ENCODE measurements around the gene UBE2I. TPM values are rescaled to one million over a fixed set of nuclear protein-coding genes. Genes with fewer than 3 reads are reported as not detected.

Gene UBE2I
- total and polyA plus RNA-seq, 4 donors, result 19.4 to 23.9 (median 22.5) TPM

- Histone ChIP-seq H3K27ac (ENCODE audit: low read depth in 1 of 2, low read length in 2 of 2) (no peak overlapping the region), H3K9me3 (ENCODE audit: control insufficient read depth in 4 of 4, low read length in 3 of 4) (no peaks in the 10 kb centered on the region), H3K36me3 (ENCODE audit: control insufficient read depth in 4 of 4, insufficient read depth in 3 of 4, low read depth in 1 of 4, low read length in 3 of 4) (peaks cover 0 to 27% (median 5%) of the 10 kb centered on the region in 4 donors), H3K27me3 (ENCODE audit: control insufficient read depth in 4 of 4, insufficient read depth in 4 of 4, low read length in 3 of 4) (no peaks in the 10 kb centered on the region), H3K4me1 (ENCODE audit: control insufficient read depth in 4 of 4, insufficient read depth in 4 of 4, low read length in 3 of 4) (no peaks in the 10 kb centered on the region), H3K4me3 (ENCODE audit: low read depth in 1 of 3, low read length in 3 of 3) (no peak overlapping the region), H3K9ac (ENCODE audit: low read depth in 1 of 2, low read length in 2 of 2) (no peak overlapping the region)
- TF ChIP-seq GABPA (IDR thresholded peaks at IDR 0.05 in 1 of 2, conservative IDR thresholded peaks at IDR 0.05 in 1 of 2) (no peak), SP1 (IDR thresholded peaks at IDR 0.05) (no peak)
- DNase-seq (ENCODE audit: low spot score), result no peak
- 97% methylated on average over 17 of the region's 21 CpGs for WGBS
Measured at GRCh38 chr16:1372292-1372950, 63.0 kb downstream of the UBE2I start.

GRCh38 chr16:1374418-1375297 lies 65.2 kb downstream of the UBE2I start:
- WGBS, result 95% methylated on average over 46 of the region's 46 CpGs
- no peak for DNase-seq (ENCODE audit: low spot score)
- H3K27ac ChIP-seq (ENCODE audit: low read depth in 1 of 2, low read length in 2 of 2), result no peak overlapping the region
- no peak overlapping the region for H3K9ac ChIP-seq (ENCODE audit: low read depth in 1 of 2, low read length in 2 of 2)
- H3K9me3 ChIP-seq (ENCODE audit: control insufficient read depth in 4 of 4, low read length in 3 of 4), result no peaks in the 10 kb centered on the region
- no peaks in the 10 kb centered on the region for H3K27me3 ChIP-seq (ENCODE audit: control insufficient read depth in 4 of 4, insufficient read depth in 4 of 4, low read length in 3 of 4)
- H3K4me1 ChIP-seq (ENCODE audit: control insufficient read depth in 4 of 4, insufficient read depth in 4 of 4, low read length in 3 of 4), result peaks cover 6 to 16% (median 11%) of the 10 kb centered on the region in 4 donors
- TF ChIP-seq NR2F2 (IDR thresholded peaks at IDR 0.05) (no peak), MAX (IDR thresholded peaks at IDR 0.05) (no peak), SP1 (IDR thresholded peaks at IDR 0.05) (no peak), HNF4G (IDR thresholded peaks at IDR 0.05) (no peak), YY1 (IDR thresholded peaks at IDR 0.05) (no peak), EGR1 (IDR thresholded peaks at IDR 0.05; ENCODE audit: low read depth in 2 of 2) (no peak), TAF1 (conservative IDR thresholded peaks at IDR 0.05) (no peak), FOXA2 (IDR thresholded peaks at IDR 0.05) (no peak), HNF4A (conservative IDR thresholded peaks at IDR 0.05) (no peak), ATF3 (IDR thresholded peaks at IDR 0.05) (no peak), GABPA (IDR thresholded peaks at IDR 0.05 in 1 of 2, conservative IDR thresholded peaks at IDR 0.05 in 1 of 2) (no peak), JUND (IDR thresholded peaks at IDR 0.05) (no peak), RXRA (IDR thresholded peaks at IDR 0.05) (no peak), FOXA1 (IDR thresholded peaks at IDR 0.05) (no peak), RAD21 (IDR thresholded peaks at IDR 0.05) (no peak)
- TF ChIP-seq, protein P1, sequence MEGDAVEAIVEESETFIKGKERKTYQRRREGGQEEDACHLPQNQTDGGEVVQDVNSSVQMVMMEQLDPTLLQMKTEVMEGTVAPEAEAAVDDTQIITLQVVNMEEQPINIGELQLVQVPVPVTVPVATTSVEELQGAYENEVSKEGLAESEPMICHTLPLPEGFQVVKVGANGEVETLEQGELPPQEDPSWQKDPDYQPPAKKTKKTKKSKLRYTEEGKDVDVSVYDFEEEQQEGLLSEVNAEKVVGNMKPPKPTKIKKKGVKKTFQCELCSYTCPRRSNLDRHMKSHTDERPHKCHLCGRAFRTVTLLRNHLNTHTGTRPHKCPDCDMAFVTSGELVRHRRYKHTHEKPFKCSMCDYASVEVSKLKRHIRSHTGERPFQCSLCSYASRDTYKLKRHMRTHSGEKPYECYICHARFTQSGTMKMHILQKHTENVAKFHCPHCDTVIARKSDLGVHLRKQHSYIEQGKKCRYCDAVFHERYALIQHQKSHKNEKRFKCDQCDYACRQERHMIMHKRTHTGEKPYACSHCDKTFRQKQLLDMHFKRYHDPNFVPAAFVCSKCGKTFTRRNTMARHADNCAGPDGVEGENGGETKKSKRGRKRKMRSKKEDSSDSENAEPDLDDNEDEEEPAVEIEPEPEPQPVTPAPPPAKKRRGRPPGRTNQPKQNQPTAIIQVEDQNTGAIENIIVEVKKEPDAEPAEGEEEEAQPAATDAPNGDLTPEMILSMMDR (IDR thresholded peaks at IDR 0.05; ENCODE audit: low read depth, low read length, missing input control), result no peak
- TF ChIP-seq, protein P2, sequence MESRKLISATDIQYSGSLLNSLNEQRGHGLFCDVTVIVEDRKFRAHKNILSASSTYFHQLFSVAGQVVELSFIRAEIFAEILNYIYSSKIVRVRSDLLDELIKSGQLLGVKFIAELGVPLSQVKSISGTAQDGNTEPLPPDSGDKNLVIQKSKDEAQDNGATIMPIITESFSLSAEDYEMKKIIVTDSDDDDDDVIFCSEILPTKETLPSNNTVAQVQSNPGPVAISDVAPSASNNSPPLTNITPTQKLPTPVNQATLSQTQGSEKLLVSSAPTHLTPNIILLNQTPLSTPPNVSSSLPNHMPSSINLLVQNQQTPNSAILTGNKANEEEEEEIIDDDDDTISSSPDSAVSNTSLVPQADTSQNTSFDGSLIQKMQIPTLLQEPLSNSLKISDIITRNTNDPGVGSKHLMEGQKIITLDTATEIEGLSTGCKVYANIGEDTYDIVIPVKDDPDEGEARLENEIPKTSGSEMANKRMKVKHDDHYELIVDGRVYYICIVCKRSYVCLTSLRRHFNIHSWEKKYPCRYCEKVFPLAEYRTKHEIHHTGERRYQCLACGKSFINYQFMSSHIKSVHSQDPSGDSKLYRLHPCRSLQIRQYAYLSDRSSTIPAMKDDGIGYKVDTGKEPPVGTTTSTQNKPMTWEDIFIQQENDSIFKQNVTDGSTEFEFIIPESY (IDR thresholded peaks at IDR 0.05), result no peak
- TF ChIP-seq, protein P3, sequence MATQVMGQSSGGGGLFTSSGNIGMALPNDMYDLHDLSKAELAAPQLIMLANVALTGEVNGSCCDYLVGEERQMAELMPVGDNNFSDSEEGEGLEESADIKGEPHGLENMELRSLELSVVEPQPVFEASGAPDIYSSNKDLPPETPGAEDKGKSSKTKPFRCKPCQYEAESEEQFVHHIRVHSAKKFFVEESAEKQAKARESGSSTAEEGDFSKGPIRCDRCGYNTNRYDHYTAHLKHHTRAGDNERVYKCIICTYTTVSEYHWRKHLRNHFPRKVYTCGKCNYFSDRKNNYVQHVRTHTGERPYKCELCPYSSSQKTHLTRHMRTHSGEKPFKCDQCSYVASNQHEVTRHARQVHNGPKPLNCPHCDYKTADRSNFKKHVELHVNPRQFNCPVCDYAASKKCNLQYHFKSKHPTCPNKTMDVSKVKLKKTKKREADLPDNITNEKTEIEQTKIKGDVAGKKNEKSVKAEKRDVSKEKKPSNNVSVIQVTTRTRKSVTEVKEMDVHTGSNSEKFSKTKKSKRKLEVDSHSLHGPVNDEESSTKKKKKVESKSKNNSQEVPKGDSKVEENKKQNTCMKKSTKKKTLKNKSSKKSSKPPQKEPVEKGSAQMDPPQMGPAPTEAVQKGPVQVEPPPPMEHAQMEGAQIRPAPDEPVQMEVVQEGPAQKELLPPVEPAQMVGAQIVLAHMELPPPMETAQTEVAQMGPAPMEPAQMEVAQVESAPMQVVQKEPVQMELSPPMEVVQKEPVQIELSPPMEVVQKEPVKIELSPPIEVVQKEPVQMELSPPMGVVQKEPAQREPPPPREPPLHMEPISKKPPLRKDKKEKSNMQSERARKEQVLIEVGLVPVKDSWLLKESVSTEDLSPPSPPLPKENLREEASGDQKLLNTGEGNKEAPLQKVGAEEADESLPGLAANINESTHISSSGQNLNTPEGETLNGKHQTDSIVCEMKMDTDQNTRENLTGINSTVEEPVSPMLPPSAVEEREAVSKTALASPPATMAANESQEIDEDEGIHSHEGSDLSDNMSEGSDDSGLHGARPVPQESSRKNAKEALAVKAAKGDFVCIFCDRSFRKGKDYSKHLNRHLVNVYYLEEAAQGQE (IDR thresholded peaks at IDR 0.05), result no peak
- H3K36me3 ChIP-seq (ENCODE audit: control insufficient read depth in 4 of 4, insufficient read depth in 3 of 4, low read depth in 1 of 4, low read length in 3 of 4), result peaks cover 0 to 22% (median 4%) of the 10 kb centered on the region in 4 donors
- no peak overlapping the region for H3K4me3 ChIP-seq (ENCODE audit: low read depth in 1 of 3, low read length in 3 of 3)
